K562 (cell line): ENCODE data around the gene PPA1. TPM values are rescaled to one million over a fixed set of nuclear protein-coding genes. Genes with fewer than 3 reads are reported as not detected.

Source experiments
- ATAC-seq: fragments of 200-7000 bp; cut with Tn5 transposase; 3 replicates; pipeline ENCODE4 v1.9.1; 2020; ENCODE audit warnings: moderate library complexity
- BruUV-seq: library from RNA; stranded (reverse); fragments of 400-500 nt; replicated peaks from 2 replicates; lab custom pipeline; 2021; lab: Mats Ljungman, UMichigan
- CTCF ChIA-PET: fragments of 300-600 bp; formaldehyde crosslinking; extraction: SDS; loops from one replicate; lab custom pipeline; 2021; ENCODE audit warnings: low intra/inter-chr PET ratio; lab: Yijun Ruan, JAX
- POLR2A ChIA-PET: fragments of 300-600, 350-650 bp; sonication (Branson Sonifier 250); formaldehyde crosslinking; extraction: SDS; loops from one replicate; lab custom pipeline; 2021; ENCODE audit warnings: antibody characterized with exemption, inconsistent platforms; lab: Yijun Ruan, JAX
- DNase-seq, 4 experiments: peaks; one replicate each; pipeline versions ENCODE4 v3.0.0 to v3.0.0-alpha.2; 2011 to 2018; ENCODE audit warnings: low spot score in 3 of 4, mixed read lengths in 3 of 4; ENCODE audit errors: extremely low read depth in 1 of 4
- FAIRE-seq: peaks from 2 replicates; lab custom pipeline; 2011; peaks lifted over from hg19 to GRCh38; lab: Jason Lieb, UNC
- H2AFZ ChIP-seq: 2 replicates; pipeline ENCODE4 v1.6.0; 2011; ENCODE audit warnings: low read depth, low read length, control low read depth, inconsistent platforms
- H3K27ac ChIP-seq: fragments of 200-600 bp; 3 replicates; pipeline ENCODE4 v1.8.0; 2011; ENCODE audit warnings: low read depth, mild to moderate bottlenecking, control low read depth, inconsistent platforms, low read length, moderate library complexity, mixed read lengths; ENCODE audit errors: extremely low read depth
- H3K27me3 ChIP-seq, 2 experiments: fragments of 300-600 bp in 1 of 2; 2 replicates in 1 of 2; 3 replicates in 1 of 2; pipeline versions ENCODE4 v1.6.0 to v1.8.0; 2011; ENCODE audit warnings: inconsistent platforms in 2 of 2, low read length in 2 of 2, mild to moderate bottlenecking in 1 of 2, mixed read lengths in 1 of 2, moderate library complexity in 1 of 2; ENCODE audit not compliant: control insufficient read depth in 2 of 2, insufficient read depth in 2 of 2
- H3K36me3 ChIP-seq: fragments of 300-600 bp; 3 replicates; pipeline ENCODE4 v1.8.0; 2011; ENCODE audit warnings: mild to moderate bottlenecking, low read length, inconsistent platforms; ENCODE audit not compliant: control insufficient read depth, insufficient read depth
- H3K4me1 ChIP-seq, 2 experiments: fragments of 200-600 bp in 1 of 2; replicated peaks in 1 of 2; 2 replicates in 1 of 2; 3 replicates in 1 of 2; pipeline versions ENCODE4 v1.5.1 to v1.8.0; 2011; ENCODE audit warnings: inconsistent platforms in 2 of 2, low read length in 2 of 2, mild to moderate bottlenecking in 1 of 2, mixed read lengths in 1 of 2, moderate library complexity in 1 of 2; ENCODE audit not compliant: control insufficient read depth in 2 of 2, insufficient read depth in 2 of 2
- H3K4me2 ChIP-seq: 2 replicates; pipeline ENCODE4 v1.6.1; 2011; ENCODE audit warnings: low read length, control low read depth, inconsistent platforms, mixed read lengths; ENCODE audit not compliant: insufficient read depth
- H3K4me3 ChIP-seq: fragments of 200-600 bp; sonication (generic), shearing (Covaris generic); 2 replicates; pipeline ENCODE4 v1.5.1; 2016; ENCODE audit warnings: control low read depth, inconsistent platforms
- H3K79me2 ChIP-seq: fragments of 200-600 bp; 3 replicates; pipeline ENCODE4 v1.8.0; 2011; ENCODE audit warnings: low read length, inconsistent platforms; ENCODE audit not compliant: control insufficient read depth, insufficient read depth
- H3K9ac ChIP-seq, 2 experiments: 2 replicates each; pipeline versions ENCODE4 v1.6.0 to v1.6.1; 2011; ENCODE audit warnings: low read depth in 2 of 2, low read length in 2 of 2, control low read depth in 1 of 2, inconsistent platforms in 1 of 2, mild to moderate bottlenecking in 1 of 2, mixed read lengths in 1 of 2; ENCODE audit not compliant: insufficient read depth in 1 of 2
- H3K9me1 ChIP-seq: one replicate; pipeline ENCODE4 v1.6.0; 2011; ENCODE audit warnings: inconsistent platforms, mild to moderate bottlenecking, low read length, moderate library complexity; ENCODE audit not compliant: control insufficient read depth, insufficient read depth
- H3K9me3 ChIP-seq: replicated peaks from 2 replicates; pipeline ENCODE4 v1.5.1; 2011; ENCODE audit warnings: low read depth, low read length, inconsistent platforms; ENCODE audit not compliant: control insufficient read depth, insufficient read depth
- H4K20me1 ChIP-seq: replicated peaks from 2 replicates; pipeline ENCODE4 v1.6.1; 2011; ENCODE audit warnings: low read length, inconsistent platforms, mixed read lengths; ENCODE audit not compliant: control insufficient read depth, insufficient read depth
- FOSL1 ChIP-seq: fragments of 200-800 bp; sonication (Bioruptor generic); conservative IDR thresholded peaks from 2 replicates; pipeline ENCODE4 v1.6.1; 2016; ENCODE audit warnings: missing genetic modification characterization, missing compliant biosample characterization
- KDM1A ChIP-seq, 2 experiments: fragments of 450-650 bp; IDR thresholded peaks; 2 replicates each; pipeline ENCODE4 v1.6.1; 2016; ENCODE audit warnings: mild to moderate bottlenecking in 2 of 2
- NFIC ChIP-seq: fragments of 450-650 bp; IDR thresholded peaks from 2 replicates; pipeline ENCODE4 v1.6.1; 2017; ENCODE audit warnings: mild to moderate bottlenecking, inconsistent platforms
- PCBP1 ChIP-seq: fragments of 200-400 bp; formaldehyde crosslinking; IDR thresholded peaks from 2 replicates; pipeline ENCODE4 v1.6.1; 2018; ENCODE audit warnings: mild to moderate bottlenecking, low read depth, low read length; ENCODE audit not compliant: poor library complexity, severe bottlenecking
- RCOR1 ChIP-seq, 2 experiments: IDR thresholded peaks; 2 replicates each; pipeline ENCODE4 v1.6.1; 2012; ENCODE audit warnings: low read depth in 2 of 2, low read length in 2 of 2, borderline replicate concordance in 1 of 2, improper control_type of control experiment in 1 of 2
- SOX6 ChIP-seq: fragments of 450-650 bp; IDR thresholded peaks from 2 replicates; pipeline ENCODE4 v1.6.1; 2014; ENCODE audit warnings: mild to moderate bottlenecking
- WGBS: fragments of 100-300 bp; shearing (Covaris generic); methylation state at CpG from one replicate; pipeline ENCODE4 v1.1.6; 2016; ENCODE audit warnings: low coverage, mixed read lengths; ENCODE audit not compliant: insufficient coverage; ENCODE audit errors: missing lambda C conversion rate; 5-methylcytosine and 5-hydroxymethylcytosine counted together
- in situ Hi-C: fragments of 300-500 bp; cut with MboI; formaldehyde crosslinking; loops from 4 replicates; pipeline ENCODE4 v1.15.0; 2018; ENCODE audit warnings: inconsistent platforms, mixed read lengths
- intact Hi-C: fragments of 100-400 bp; cut with micrococcal nuclease; formaldehyde crosslinking; loops from 2 replicates; pipeline ENCODE4 v1.14.2; 2022
- polyA plus RNA-seq, 8 experiments: library from polyadenylated mRNA; depleted of rRNA in 4 of 8; stranded (reverse) in 5 of 8; unstranded in 3 of 8; fragments of >200 nt; fragmentation: Nextera tagmentation in 2 of 8; fragmentation: Illumina TruSeq in 1 of 8; extraction: Ambion mirVana in 2 of 8; extraction: Trizol in 1 of 8; gene quantifications; 2 replicates each; pipeline versions ENCODE4 v1.2.1 to v1.2.3, GENCODE V29; 2011 to 2014; ENCODE audit warnings: inconsistent platforms in 1 of 8, missing spikeins in 1 of 8
- total RNA-seq, 7 experiments: library from RNA; depleted of rRNA in 6 of 7; stranded (reverse); fragments of >200 nt in 6 of 7; fragmentation: Illumina TruSeq in 2 of 7; extraction: Trizol in 2 of 7; gene quantifications; 2 replicates each; pipeline versions ENCODE4 v1.2.1 to v1.2.3, GENCODE V29; 2011 to 2021; ENCODE audit warnings: low replicate concordance in 1 of 7

Gene PPA1
- total and polyA plus RNA-seq, 9 of the 15 experiments (the other 6 are each of a cell fraction or from before 2014, with no cell fraction given): 301 to 635 (median 471) TPM

- Histone ChIP-seq H3K9me3 (no peaks in the 10 kb centered on the region), H2AFZ (no peak overlapping the region), H3K79me2 (no peaks in the 10 kb centered on the region), H3K4me2 (no peak overlapping the region), H3K36me3 (peaks cover 4% of the 10 kb centered on the region; the same call in 1 of the 3 replicates), H3K4me1 (no peaks in the 10 kb centered on the region; a peak in 1 of 5 replicates), H3K4me3 (no peak overlapping the region), H3K27ac (no peak overlapping the region), H4K20me1 (no peaks in the 10 kb centered on the region), H3K9ac (no peak overlapping the region), H3K9me1 (no peaks in the 10 kb centered on the region), H3K27me3 (no peaks in the 10 kb centered on the region; a peak in 3 of 5 replicates)
- in situ Hi-C loops (no loop called here), intact Hi-C loops (no loop called here)
- POLR2A ChIA-PET: interaction anchor here (0.5 to 1.4 kb wide), 2 partner anchors 21 to 78 kb away, joined by 3 to 8 read pairs; partner anchors contain the start of gene SAR1A
- CTCF ChIA-PET: no interaction called here
- no peak for FAIRE-seq
- WGBS: 3% methylated on average over 4 of the region's 4 CpGs
- no peak for ATAC-seq
- no peak for DNase-seq
- no TSS peak for BruUV-seq
- TF ChIP-seq NFIC: peak; percentile 73
- TF ChIP-seq RCOR1 (IDR thresholded peaks at IDR 0.05; ENCODE audit: borderline replicate concordance in 1 of 2, low read depth in 2 of 2, low read length in 2 of 2): peak in 1 of 2 experiments; percentile 78; a peak in 2 of 4 replicates
- TF ChIP-seq FOSL1 (tag): peak; percentile 32
- peak in 1 of 2 experiments; percentile 75; a peak in 1 of 4 replicates for TF ChIP-seq KDM1A (IDR thresholded peaks at IDR 0.05)
- TF ChIP-seq SOX6: peak; percentile 55; the same call in 1 of the 2 replicates
- TF ChIP-seq PCBP1: no peak
Measured at GRCh38 chr10:70191161-70191971, 41.9 kb downstream of the PPA1 start.
